ENCODE measurements around the gene TCF19. TPM values are rescaled to one million over a fixed set of nuclear protein-coding genes. Genes with fewer than 3 reads are reported as not detected.

TCF19 gene
- total and polyA plus RNA-seq, 3 experiments from 2014 or later, result 11.6 to 103 (median 102) TPM

GRCh38 chr6:31114970-31115849 is 43.2 kb upstream of the TCF19 start:
- Mint-ChIP-seq H3K4me3 (no peak overlapping the region), H3K27ac (peak overlapping the region in 4 of 8 donors; percentile 22 to 74 (median 50)), H3K27me3 (peaks cover 24 to 42% of the 10 kb centered on the region in 2 donors), H3K36me3 (no peaks in the 10 kb centered on the region), H3K4me1 (peaks cover 0 to 5% (median 3%) of the 10 kb centered on the region in 3 donors), H3K9me3 (no peaks in the 10 kb centered on the region)
- H3K4me1 ChIP-seq (ENCODE audit: insufficient read depth, low read length), result no peaks in the 10 kb centered on the region
- CTCF ChIA-PET, result interaction anchor here (1.3 to 2.3 kb wide), 3 partner anchors 11 to 28 kb away, joined by 3 to 9 read pairs (median 3); no protein-coding TSS in a partner anchor
- H3K27me3 ChIP-seq (ENCODE audit: insufficient read depth, low read length, poor library complexity, severe bottlenecking), result no peaks in the 10 kb centered on the region
- DNase-seq, result peak in 1 of 5 donors; percentile 11
- no peaks in the 10 kb centered on the region for H3K9me3 ChIP-seq (ENCODE audit: low read length)
- H3K4me3 ChIP-seq (ENCODE audit: low read length), result no peak overlapping the region
- H3K36me3 ChIP-seq (ENCODE audit: insufficient read depth, low read length), result no peaks in the 10 kb centered on the region
- H3K27ac ChIP-seq (ENCODE audit: low read depth, low read length), result no peak overlapping the region
- POLR2A ChIA-PET, result interaction anchor here (0.6 kb wide), 2 partner anchors 21 to 23 kb away, joined by 3 to 4 read pairs; no protein-coding TSS in a partner anchor

GRCh38 chr6:31115941-31116560 is 42.3 kb upstream of the TCF19 start:
- H3K27me3 ChIP-seq (ENCODE audit: insufficient read depth, low read length, poor library complexity, severe bottlenecking), result no peaks in the 10 kb centered on the region
- Mint-ChIP-seq H3K4me1 (peaks cover 0 to 5% (median 3%) of the 10 kb centered on the region in 3 donors), H3K9me3 (no peaks in the 10 kb centered on the region), H3K36me3 (no peaks in the 10 kb centered on the region), H3K27me3 (peaks cover 25 to 35% of the 10 kb centered on the region in 2 donors), H3K27ac (no peak overlapping the region), H3K4me3 (no peak overlapping the region)
- no peaks in the 10 kb centered on the region for H3K9me3 ChIP-seq (ENCODE audit: low read length)
- ChIA-PET CTCF (interaction anchor here (0.6 to 2.3 kb wide), 3 partner anchors 11 to 29 kb away, joined by 3 to 9 read pairs (median 3); no protein-coding TSS in a partner anchor), POLR2A (interaction anchor here (0.6 kb wide), 1 partner anchor 23 kb away, joined by 3 read pairs; no protein-coding TSS in a partner anchor)
- no peak overlapping the region for H3K4me3 ChIP-seq (ENCODE audit: low read length)
- DNase-seq, result no peak
- H3K36me3 ChIP-seq (ENCODE audit: insufficient read depth, low read length), result no peaks in the 10 kb centered on the region
- H3K4me1 ChIP-seq (ENCODE audit: insufficient read depth, low read length), result no peaks in the 10 kb centered on the region
- no peak overlapping the region for H3K27ac ChIP-seq (ENCODE audit: low read depth, low read length)

- Mint-ChIP-seq H3K36me3 (no peaks in the 10 kb centered on the region), H3K27me3 (peaks cover 25 to 32% of the 10 kb centered on the region in 2 donors), H3K4me1 (peaks cover 0 to 5% (median 3%) of the 10 kb centered on the region in 3 donors), H3K27ac (peak overlapping the region in 3 of 8 donors; percentile 22 to 74 (median 24)), H3K9me3 (no peaks in the 10 kb centered on the region), H3K4me3 (no peak overlapping the region)
- Histone ChIP-seq H3K4me1 (ENCODE audit: insufficient read depth, low read length) (no peaks in the 10 kb centered on the region), H3K4me3 (ENCODE audit: low read length) (no peak overlapping the region), H3K9me3 (ENCODE audit: low read length) (no peaks in the 10 kb centered on the region), H3K27ac (ENCODE audit: low read depth, low read length) (no peak overlapping the region), H3K27me3 (ENCODE audit: insufficient read depth, low read length, poor library complexity, severe bottlenecking) (no peaks in the 10 kb centered on the region), H3K36me3 (ENCODE audit: insufficient read depth, low read length) (no peaks in the 10 kb centered on the region)
- ChIA-PET POLR2A (no interaction called here), CTCF (interaction anchor here (0.8 to 2.3 kb wide), 2 partner anchors 10 to 37 kb away, joined by 3 to 9 read pairs; no protein-coding TSS in a partner anchor)
- DNase-seq, result no peak
Observed at GRCh38 chr6:31116661-31117385, 41.6 kb upstream of the TCF19 start.

- Mint-ChIP-seq H3K9me3 (no peaks in the 10 kb centered on the region), H3K27ac (no peak overlapping the region), H3K36me3 (no peaks in the 10 kb centered on the region), H3K4me1 (peaks cover 0 to 5% (median 3%) of the 10 kb centered on the region in 3 donors), H3K4me3 (no peak overlapping the region), H3K27me3 (peaks cover 21 to 28% of the 10 kb centered on the region in 2 donors)
- POLR2A ChIA-PET, result no interaction called here
- no peak for DNase-seq
- H3K4me1 ChIP-seq (ENCODE audit: insufficient read depth, low read length), result no peaks in the 10 kb centered on the region
- H3K27ac ChIP-seq (ENCODE audit: low read depth, low read length), result no peak overlapping the region
- CTCF ChIA-PET, result interaction anchor here (0.7 to 1.1 kb wide), 2 partner anchors 249 to 655 kb away, joined by 3 to 4 read pairs; no protein-coding TSS in a partner anchor
- H3K36me3 ChIP-seq (ENCODE audit: insufficient read depth, low read length), result no peaks in the 10 kb centered on the region
- H3K9me3 ChIP-seq (ENCODE audit: low read length), result no peaks in the 10 kb centered on the region
- no peak overlapping the region for H3K4me3 ChIP-seq (ENCODE audit: low read length)
- H3K27me3 ChIP-seq (ENCODE audit: insufficient read depth, low read length, poor library complexity, severe bottlenecking), result no peaks in the 10 kb centered on the region
Observed at GRCh38 chr6:31118178-31118577, 40.2 kb upstream of the TCF19 start.

- DNase-seq, result no peak
- H3K9me3 ChIP-seq (ENCODE audit: low read length), result no peaks in the 10 kb centered on the region
- no peaks in the 10 kb centered on the region for H3K9me3 Mint-ChIP-seq
- ChIA-PET CTCF (interaction anchor here (1.0 kb wide), 2 partner anchors 7 to 9 kb away, joined by 3 read pairs; no protein-coding TSS in a partner anchor), POLR2A (no interaction called here)
- no peak within 1 kb of the TSS for H3K4me3 ChIP-seq (ENCODE audit: low read length)
- H3K4me1 ChIP-seq (ENCODE audit: insufficient read depth, low read length), result no peaks in the 10 kb centered on the region
- peaks cover 19 to 20% of the 10 kb centered on the region in 2 donors for H3K27me3 Mint-ChIP-seq
- H3K36me3 ChIP-seq (ENCODE audit: insufficient read depth, low read length), result no peaks in the 10 kb centered on the region
- H3K27ac ChIP-seq (ENCODE audit: low read depth, low read length), result no peak within 1 kb of the TSS
- peaks cover 0 to 3% (median 0%) of the 10 kb centered on the region in 3 donors for H3K4me1 Mint-ChIP-seq
- H3K4me3 Mint-ChIP-seq, result no peak within 1 kb of the TSS
- no peak within 1 kb of the TSS for H3K27ac Mint-ChIP-seq
- no peaks in the 10 kb centered on the region for H3K36me3 Mint-ChIP-seq
- no peaks in the 10 kb centered on the region for H3K27me3 ChIP-seq (ENCODE audit: insufficient read depth, low read length, poor library complexity, severe bottlenecking)
Observed at GRCh38 chr6:31120151-31120915, 38.1 kb upstream of the TCF19 start, which contains the start of gene CDSN. Gene CDSN (minus strand): TSS chr6:31120446. CDS start chr6:31120419, 27 bp downstream.

- no peaks in the 10 kb centered on the region for H3K36me3 ChIP-seq (ENCODE audit: insufficient read depth, low read length)
- no peaks in the 10 kb centered on the region for H3K27me3 ChIP-seq (ENCODE audit: insufficient read depth, low read length, poor library complexity, severe bottlenecking)
- Mint-ChIP-seq H3K36me3 (no peaks in the 10 kb centered on the region), H3K9me3 (no peaks in the 10 kb centered on the region), H3K27me3 (peaks cover 12% of the 10 kb centered on the region in 2 donors), H3K4me3 (no peak overlapping the region), H3K4me1 (no peaks in the 10 kb centered on the region), H3K27ac (no peak overlapping the region)
- ChIA-PET POLR2A (no interaction called here), CTCF (no interaction called here)
- no peak overlapping the region for H3K27ac ChIP-seq (ENCODE audit: low read depth, low read length)
- no peaks in the 10 kb centered on the region for H3K4me1 ChIP-seq (ENCODE audit: insufficient read depth, low read length)
- H3K9me3 ChIP-seq (ENCODE audit: low read length), result no peaks in the 10 kb centered on the region
- no peak for DNase-seq
- H3K4me3 ChIP-seq (ENCODE audit: low read length), result no peak overlapping the region
Observed at GRCh38 chr6:31121131-31121790, 37.1 kb upstream of the TCF19 start.
